NCI-H82 treated with DMSO at 0.1 percent for 48 hours (cell line): ENCODE data around the gene PI16.

ENCODE experiments used
- DNase-seq: peaks from one replicate; lab custom pipeline; 2025; ENCODE audit not compliant: unreplicated experiment; lab: John Stamatoyannopoulos, UW

PI16 gene

GRCh38 chr6:36999061-36999750 lies 44.7 kb downstream of the PI16 start:
- no peak for DNase-seq

- DNase-seq: no peak
Measured at GRCh38 chr6:36999751-37000125, 45.2 kb downstream of the PI16 start.

- no peak for DNase-seq
Measured at GRCh38 chr6:37004044-37004980, 49.8 kb downstream of the PI16 start.

GRCh38 chr6:37005061-37005810 lies 50.7 kb downstream of the PI16 start, which contains the start of gene FGD2:
TSS of gene FGD2 (plus strand) at chr6:37005655. CDS start at chr6:37005818, 163 bp downstream.
- no peak for DNase-seq

- no peak for DNase-seq
Measured at GRCh38 chr6:37005827-37006567, 51.5 kb downstream of the PI16 start.

DNA sequence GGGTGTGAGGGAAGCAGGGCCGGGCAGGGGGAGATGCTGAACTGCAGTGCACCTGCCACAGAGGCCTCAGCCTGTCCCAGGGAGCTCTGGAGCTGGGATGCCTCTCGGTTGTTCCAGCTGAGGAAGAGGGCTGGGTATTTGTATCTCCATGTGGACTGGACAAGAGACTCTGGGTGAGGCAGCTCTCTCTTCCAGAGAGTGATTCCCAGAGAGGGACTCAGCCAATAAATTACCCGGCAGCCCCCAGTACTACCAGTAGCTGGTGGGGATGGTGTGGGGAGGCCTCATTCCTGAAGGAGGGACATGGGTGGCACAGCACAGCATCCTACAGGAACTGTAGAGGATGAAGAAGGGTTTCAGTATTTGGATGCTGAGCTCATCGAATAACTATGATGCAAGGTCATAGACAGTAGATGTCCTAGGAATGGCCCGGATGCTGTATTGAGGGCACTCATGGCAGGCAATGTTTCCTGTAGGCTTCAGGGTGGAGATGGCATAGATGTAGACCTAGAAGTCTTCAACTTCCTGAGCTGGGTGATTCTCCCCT lies 52.3 kb downstream of the PI16 start:
- DNase-seq: no peak

- no peak for DNase-seq
Measured at GRCh38 chr6:37007340-37008043, 53.0 kb downstream of the PI16 start.

DNA sequence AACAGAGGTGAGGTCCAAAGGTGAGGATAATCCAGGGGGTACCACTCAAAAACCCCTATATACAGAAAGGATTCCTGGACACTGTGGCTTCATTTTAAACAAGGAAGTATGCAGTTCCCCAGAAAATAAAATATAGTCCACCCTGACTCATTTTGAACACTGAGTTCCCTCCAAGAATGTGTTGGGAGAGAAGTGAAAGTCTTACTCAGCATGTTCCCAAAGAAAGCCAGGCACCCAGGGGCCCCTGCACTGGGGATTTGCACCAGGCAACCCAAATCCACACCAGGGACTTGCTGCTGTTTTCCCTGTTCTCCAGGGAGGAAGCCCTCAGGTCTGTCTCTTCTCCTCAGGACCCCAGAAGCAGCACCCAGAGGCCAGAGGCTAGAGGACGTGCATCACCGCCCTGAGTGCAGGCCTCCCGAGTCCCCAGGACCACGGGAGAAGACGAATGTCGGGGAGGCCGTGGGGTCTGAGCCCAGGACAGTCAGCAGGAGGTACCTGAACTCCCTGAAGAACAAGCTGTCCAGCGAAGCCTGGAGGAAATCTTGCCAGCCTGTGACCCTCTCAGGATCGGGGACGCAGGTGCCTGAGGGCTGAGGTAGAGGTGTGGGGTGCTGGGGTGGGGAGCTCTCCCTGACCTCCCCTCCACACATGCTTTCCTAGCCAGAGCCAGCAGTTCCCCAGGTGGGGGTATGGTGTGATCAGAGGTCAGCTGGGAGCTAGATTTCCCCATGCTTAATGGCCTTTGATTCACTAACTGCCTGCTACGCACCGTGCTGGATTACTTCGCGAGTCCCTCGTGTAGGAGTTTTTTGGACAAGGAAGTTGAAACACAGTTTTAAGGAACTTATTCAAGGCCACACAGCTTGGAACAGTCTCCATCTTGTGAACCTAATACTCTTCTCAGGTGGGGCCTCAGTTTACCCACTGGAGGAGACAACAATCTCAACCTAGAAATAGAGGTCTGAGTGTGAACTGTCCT lies 54.2 kb downstream of the PI16 start:
- DNase-seq: no peak

DNA sequence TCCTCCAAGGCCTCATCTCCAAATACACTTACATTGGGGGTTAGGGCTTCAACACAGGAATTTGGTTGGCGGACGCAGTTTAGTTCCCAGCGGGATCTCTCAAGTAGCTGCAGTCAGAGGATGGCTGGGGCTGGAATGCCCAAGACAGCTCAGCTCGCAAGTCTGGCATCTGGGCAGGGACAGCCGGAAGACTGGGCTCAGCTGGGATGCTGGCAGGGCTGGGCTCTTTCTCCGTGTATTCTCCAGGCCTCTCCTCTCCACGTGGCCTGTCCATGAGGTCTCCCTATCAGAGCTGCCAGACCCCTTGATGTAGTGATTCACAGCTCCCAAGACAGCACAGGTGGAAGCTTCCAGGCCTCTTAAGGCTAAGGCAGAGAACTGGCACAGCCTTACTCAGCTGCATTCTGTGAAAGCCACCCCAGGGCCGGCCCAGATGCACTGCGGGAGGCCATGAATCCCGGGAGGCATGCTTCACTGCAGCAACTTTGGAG lies 55.9 kb downstream of the PI16 start:
- no peak for DNase-seq

DNA sequence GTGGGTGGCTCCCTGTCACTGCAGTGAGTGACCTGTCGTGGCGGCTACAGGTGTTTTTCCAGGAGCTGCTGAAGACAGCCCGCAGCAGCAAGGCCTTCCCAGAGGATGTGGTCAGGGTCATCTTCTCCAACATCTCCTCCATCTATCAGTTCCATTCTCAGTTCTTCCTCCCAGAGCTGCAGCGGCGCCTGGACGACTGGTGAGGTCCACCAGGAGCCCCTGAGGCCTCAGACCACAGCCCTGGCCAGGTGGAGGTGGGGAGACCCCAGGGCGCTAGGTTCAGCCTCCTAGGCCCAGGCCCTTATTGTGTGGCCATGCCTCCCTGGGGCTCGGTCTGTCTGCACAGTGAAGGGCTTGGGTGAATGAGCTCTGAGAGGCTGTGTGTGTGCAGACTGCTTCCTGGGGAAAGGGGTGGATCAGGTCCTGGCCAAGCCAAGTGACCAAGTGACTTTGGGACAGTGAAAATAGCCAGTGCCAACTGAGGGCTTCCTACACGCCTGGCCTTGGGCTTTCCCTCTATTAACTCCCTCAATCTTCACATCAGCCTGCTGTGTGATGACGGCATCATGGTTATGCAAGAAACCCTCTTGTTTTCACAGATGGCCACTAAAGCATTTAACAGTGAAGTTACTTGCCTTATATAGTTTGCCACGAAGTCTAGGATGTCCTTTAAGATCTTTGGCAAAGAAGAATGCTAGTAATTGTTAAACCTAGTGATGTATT lies 57.3 kb downstream of the PI16 start:
- DNase-seq: no peak

GRCh38 chr6:37013516-37014491 lies 59.3 kb downstream of the PI16 start:
- no peak for DNase-seq
